Right lung (tissue), 5 donors: ENCODE results near the gene EIF4E1B. TPM values are rescaled to one million over a fixed set of nuclear protein-coding genes. Genes with fewer than 3 reads are reported as not detected.

Source experiments
- DNase-seq, 2 donors: peaks; one replicate each; pipeline ENCODE4 v3.0.0-alpha.2; 2013
- polyA plus RNA-seq, 5 donors: library from polyadenylated mRNA; unstranded; fragments of 120-200 nt; gene quantifications; one replicate each; pipeline versions ENCODE4 v1.2.1 to v1.2.3, GENCODE V29; 2013; ENCODE audit warnings: inconsistent platforms in 1 of 5, low replicate concordance in 1 of 5; ENCODE audit not compliant: insufficient read length in 5 of 5, insufficient read depth in 1 of 5

EIF4E1B gene
- polyA plus RNA-seq, 5 donors = 0.05 to 0.08 TPM; not detected in 3

- no peak for DNase-seq
Observed at GRCh38 chr5:176606032-176606431, 24.4 kb upstream of the EIF4E1B start.

- DNase-seq = no peak
Observed at GRCh38 chr5:176606875-176607274, 23.6 kb upstream of the EIF4E1B start.

- DNase-seq = no peak
Observed at GRCh38 chr5:176608142-176608705, 22.3 kb upstream of the EIF4E1B start.

- DNase-seq = no peak
Observed at GRCh38 chr5:176608937-176609723, 21.3 kb upstream of the EIF4E1B start.

- peak in 1 of 2 donors; percentile 23 for DNase-seq
Observed at GRCh38 chr5:176609724-176610434, 20.6 kb upstream of the EIF4E1B start, which contains the start of gene GPRIN1. Gene GPRIN1 (minus strand): TSS chr5:176610156. CDS start chr5:176599834, 10,322 bp downstream.

- no peak for DNase-seq
Observed at GRCh38 chr5:176610435-176610773, 20.1 kb upstream of the EIF4E1B start.

GRCh38 chr5:176611435-176611834 lies 19.0 kb upstream of the EIF4E1B start:
- peak; percentile 67 to 75 for DNase-seq

GRCh38 chr5:176612008-176612407 lies 18.5 kb upstream of the EIF4E1B start:
- DNase-seq = no peak

GRCh38 chr5:176612855-176613254 lies 17.6 kb upstream of the EIF4E1B start:
- DNase-seq = no peak

GRCh38 chr5:176614805-176615478 lies 15.5 kb upstream of the EIF4E1B start:
- no peak for DNase-seq

- DNase-seq = no peak
Observed at GRCh38 chr5:176616511-176616910, 14.0 kb upstream of the EIF4E1B start.

- no peak for DNase-seq
Observed at GRCh38 chr5:176618783-176619182, 11.7 kb upstream of the EIF4E1B start.

GRCh38 chr5:176619203-176619568 lies 11.3 kb upstream of the EIF4E1B start:
- no peak for DNase-seq

GRCh38 chr5:176619569-176620332 lies 10.7 kb upstream of the EIF4E1B start:
- DNase-seq = no peak

GRCh38 chr5:176620333-176620981 lies 10.0 kb upstream of the EIF4E1B start:
- no peak for DNase-seq

GRCh38 chr5:176621661-176622079 lies 8.8 kb upstream of the EIF4E1B start:
- DNase-seq = no peak

GRCh38 chr5:176624142-176624541 lies 6.3 kb upstream of the EIF4E1B start:
- DNase-seq = no peak

- no peak for DNase-seq
Observed at GRCh38 chr5:176624938-176625337, 5.5 kb upstream of the EIF4E1B start.

- DNase-seq = no peak
Observed at GRCh38 chr5:176625512-176625911, 5.0 kb upstream of the EIF4E1B start.

GRCh38 chr5:176625966-176626875 lies 4.3 kb upstream of the EIF4E1B start:
- DNase-seq = no peak
